ENCODE measurements around the gene WWOX. TPM values are rescaled to one million over a fixed set of nuclear protein-coding genes. Genes with fewer than 3 reads are reported as not detected.

The WWOX gene
- total RNA-seq, 1 donor from 2014 or later: 19.2 TPM

DNA sequence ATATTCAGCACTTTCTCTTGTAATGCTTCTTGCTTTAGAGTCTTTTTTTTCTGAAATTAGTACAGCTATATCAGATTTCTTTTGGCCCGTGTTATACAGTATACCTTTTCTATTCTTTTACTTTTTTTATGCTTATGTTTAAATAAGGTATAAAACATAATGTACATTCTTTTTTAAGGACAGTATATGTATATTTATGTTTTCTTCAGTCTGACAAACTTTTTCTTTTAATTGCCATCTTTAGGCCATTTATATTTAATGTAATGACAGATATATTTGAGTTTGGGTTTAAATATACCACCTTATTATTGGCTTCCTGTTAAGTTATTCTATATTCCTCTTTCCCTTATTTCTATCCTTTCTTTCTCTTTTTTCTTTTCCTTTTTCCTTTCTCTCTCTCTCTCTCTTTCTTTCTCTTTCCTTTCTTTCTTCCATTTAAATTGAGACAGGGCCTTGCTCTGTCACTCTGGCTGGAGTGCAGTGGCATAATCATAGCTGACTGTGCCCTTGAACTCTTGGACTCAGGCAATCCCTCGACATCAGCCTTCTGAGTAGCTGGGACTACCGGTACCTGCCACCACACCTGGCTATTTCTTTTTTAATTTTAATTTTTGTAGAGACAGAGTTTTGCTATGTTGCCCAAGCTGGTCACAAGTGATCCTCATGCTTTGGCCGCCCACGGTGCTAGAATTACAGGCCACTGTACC is 61.7 kb downstream of the WWOX start:
- Histone ChIP-seq H3K9me3 (peaks cover 13% of the 10 kb centered on the region), H3K4me1 (no peaks in the 10 kb centered on the region), H3K36me3 (no peaks in the 10 kb centered on the region), H3K4me3 (no peak overlapping the region), H3K27me3 (ENCODE audit: low read depth) (no peaks in the 10 kb centered on the region), H3K27ac (no peak overlapping the region)
- ATAC-seq (no peak), DNase-seq (no peak)
- intact Hi-C loops (cut with DNase I): no loop called here
- TF ChIP-seq, protein P1, sequence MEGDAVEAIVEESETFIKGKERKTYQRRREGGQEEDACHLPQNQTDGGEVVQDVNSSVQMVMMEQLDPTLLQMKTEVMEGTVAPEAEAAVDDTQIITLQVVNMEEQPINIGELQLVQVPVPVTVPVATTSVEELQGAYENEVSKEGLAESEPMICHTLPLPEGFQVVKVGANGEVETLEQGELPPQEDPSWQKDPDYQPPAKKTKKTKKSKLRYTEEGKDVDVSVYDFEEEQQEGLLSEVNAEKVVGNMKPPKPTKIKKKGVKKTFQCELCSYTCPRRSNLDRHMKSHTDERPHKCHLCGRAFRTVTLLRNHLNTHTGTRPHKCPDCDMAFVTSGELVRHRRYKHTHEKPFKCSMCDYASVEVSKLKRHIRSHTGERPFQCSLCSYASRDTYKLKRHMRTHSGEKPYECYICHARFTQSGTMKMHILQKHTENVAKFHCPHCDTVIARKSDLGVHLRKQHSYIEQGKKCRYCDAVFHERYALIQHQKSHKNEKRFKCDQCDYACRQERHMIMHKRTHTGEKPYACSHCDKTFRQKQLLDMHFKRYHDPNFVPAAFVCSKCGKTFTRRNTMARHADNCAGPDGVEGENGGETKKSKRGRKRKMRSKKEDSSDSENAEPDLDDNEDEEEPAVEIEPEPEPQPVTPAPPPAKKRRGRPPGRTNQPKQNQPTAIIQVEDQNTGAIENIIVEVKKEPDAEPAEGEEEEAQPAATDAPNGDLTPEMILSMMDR (IDR thresholded peaks at IDR 0.05): no peak

DNA sequence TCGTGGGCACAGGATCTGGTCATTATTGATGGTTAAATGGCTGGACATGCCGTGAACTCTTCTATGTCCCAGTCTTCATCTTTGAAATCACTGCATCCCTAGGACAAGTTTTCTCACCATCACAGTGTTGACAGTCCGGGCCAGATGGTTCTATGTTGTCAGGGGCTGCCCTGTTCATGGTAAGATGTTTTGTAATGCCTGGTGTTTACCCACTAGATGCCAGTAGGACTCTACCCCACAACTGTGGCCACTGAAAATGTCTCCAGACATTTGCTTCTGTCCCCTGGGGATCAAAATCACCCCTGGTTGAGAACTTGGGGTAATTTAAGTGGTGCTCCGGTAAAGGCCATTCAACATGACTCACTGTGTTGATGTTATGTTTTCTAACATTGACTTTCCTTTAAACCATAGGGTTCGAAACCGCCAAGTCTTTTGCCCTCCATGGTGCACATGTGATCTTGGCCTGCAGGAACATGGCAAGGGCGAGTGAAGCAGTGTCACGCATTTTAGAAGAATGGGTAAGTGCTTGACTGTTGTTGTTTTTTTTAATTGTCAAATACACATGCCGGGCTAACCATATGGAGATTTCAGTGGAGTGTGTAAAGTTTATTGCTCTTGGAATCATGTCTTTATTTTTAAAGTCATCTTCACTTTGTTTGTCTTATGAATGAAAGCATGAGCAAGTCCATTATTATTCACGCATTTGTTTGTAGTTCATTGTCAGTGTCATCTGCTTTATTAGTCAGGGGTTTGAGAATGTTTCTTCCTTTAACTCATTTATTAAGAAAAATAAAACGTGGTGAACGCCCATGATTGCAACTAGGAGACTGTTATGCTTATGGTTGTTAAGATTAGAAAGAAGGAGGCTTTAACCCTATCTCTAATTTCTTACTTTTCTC is 64.6 kb downstream of the WWOX start:
- ATAC-seq: no peak
- H3K36me3 ChIP-seq: no peaks in the 10 kb centered on the region
- no peaks in the 10 kb centered on the region for H3K4me1 ChIP-seq
- peaks cover 8% of the 10 kb centered on the region for H3K9me3 ChIP-seq
- H3K4me3 ChIP-seq: no peak overlapping the region
- intact Hi-C loops (cut with DNase I): no loop called here
- no peak for DNase-seq
- H3K27ac ChIP-seq: no peak overlapping the region
- TF ChIP-seq, protein P1 (IDR thresholded peaks at IDR 0.05): no peak
- H3K27me3 ChIP-seq (ENCODE audit: low read depth): no peaks in the 10 kb centered on the region

DNA sequence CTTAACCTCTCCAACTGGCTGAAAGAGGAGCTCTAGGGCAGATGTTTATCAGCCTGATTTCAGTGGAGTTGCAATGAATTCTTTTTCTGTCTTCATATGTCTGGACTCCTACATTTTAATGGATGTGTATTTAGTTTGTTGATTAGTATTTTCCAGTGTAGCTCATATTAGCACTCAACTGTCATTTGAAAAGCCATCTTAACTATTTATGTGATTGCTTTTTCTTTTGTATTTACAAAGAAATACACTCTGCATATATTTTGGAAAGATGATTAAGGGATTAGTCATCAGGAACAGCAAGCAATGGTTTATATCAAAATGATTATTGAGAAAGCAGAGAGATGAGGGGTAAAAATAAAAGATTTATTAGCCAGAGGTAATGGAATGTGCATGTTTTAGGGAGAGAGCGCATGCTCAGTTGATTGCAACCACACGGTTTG is 71.1 kb downstream of the WWOX start:
- no peaks in the 10 kb centered on the region for H3K4me1 ChIP-seq
- intact Hi-C loops (cut with DNase I): no loop called here
- ATAC-seq: no peak

DNA sequence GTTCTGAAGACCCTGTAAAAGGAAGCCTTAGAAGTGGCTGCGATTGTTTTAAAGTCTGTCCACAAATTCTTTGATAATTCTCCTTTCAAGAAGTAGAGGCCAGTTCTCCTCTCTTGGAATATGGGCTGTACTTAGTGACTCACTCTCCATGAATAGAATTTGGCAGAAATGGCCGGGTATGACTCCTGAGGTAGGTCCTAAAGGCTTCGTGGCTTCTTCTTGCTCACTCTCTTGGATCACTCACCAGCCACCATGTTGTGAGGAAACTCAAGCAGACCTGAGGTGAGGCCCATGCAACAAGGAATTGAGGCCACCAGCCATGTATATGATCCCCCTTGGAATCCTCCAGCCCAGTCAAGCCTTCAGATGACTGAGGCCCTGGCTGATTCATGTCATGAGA is 75.8 kb downstream of the WWOX start:
- Histone ChIP-seq H3K9me3 (no peaks in the 10 kb centered on the region), H3K27ac (no peak overlapping the region), H3K27me3 (ENCODE audit: low read depth) (no peaks in the 10 kb centered on the region), H3K36me3 (no peaks in the 10 kb centered on the region), H3K4me1 (no peaks in the 10 kb centered on the region), H3K4me3 (no peak overlapping the region)
- intact Hi-C loops (cut with DNase I): no loop called here
- TF ChIP-seq, protein P1 (IDR thresholded peaks at IDR 0.05): no peak
- ATAC-seq: no peak
- DNase-seq: no peak

More for the DNA sequence above, 71.1 kb downstream of the WWOX start:
- DNase-seq: no peak
- Histone ChIP-seq H3K27me3 (ENCODE audit: low read depth) (no peaks in the 10 kb centered on the region), H3K4me3 (no peak overlapping the region), H3K9me3 (no peaks in the 10 kb centered on the region), H3K27ac (no peak overlapping the region), H3K36me3 (no peaks in the 10 kb centered on the region)
- TF ChIP-seq, protein P1 (IDR thresholded peaks at IDR 0.05): no peak

DNA sequence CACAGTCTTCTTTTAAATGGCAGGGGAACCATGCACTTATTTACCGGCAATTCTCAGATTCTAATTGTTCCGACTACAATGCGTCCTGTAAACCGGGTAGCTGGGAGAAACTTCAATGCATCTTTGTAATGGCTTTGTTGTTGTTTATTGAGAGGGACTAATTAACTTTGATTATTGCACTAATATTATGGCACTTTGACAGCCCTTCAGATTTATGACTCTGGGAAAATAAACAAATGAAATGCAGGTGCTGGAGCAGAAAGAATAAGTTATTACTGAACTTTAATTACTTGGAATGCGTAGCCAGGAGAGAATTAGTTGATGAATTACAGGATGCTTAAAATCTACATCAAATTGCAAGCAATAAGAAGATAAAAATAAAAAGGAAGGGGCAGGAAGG is 77.0 kb downstream of the WWOX start:
- DNase-seq: no peak
- Histone ChIP-seq H3K4me3 (no peak overlapping the region), H3K27ac (no peak overlapping the region), H3K36me3 (no peaks in the 10 kb centered on the region), H3K4me1 (no peaks in the 10 kb centered on the region), H3K27me3 (ENCODE audit: low read depth) (no peaks in the 10 kb centered on the region), H3K9me3 (no peaks in the 10 kb centered on the region)
- TF ChIP-seq, protein P1 (IDR thresholded peaks at IDR 0.05): no peak
- ATAC-seq: no peak
- intact Hi-C loops (cut with DNase I): no loop called here

All from lower lobe of right lung (tissue), 2 donors.